ENCODE results near the gene PRKCSH. TPM values are rescaled to one million over a fixed set of nuclear protein-coding genes. Genes with fewer than 3 reads are reported as not detected.

Gene PRKCSH
- total RNA-seq, 1 donor from 2014 or later = 285 TPM

GRCh38 chr19:11434703-11435056 lies 755 bp upstream of the PRKCSH start:
- TF ChIP-seq CTCF (IDR thresholded peaks at IDR 0.05) = no peak
- Histone ChIP-seq H3K9me3 (no peaks in the 10 kb centered on the region), H3K27ac (peak overlapping the region; percentile 87), H3K27me3 (ENCODE audit: low read depth) (no peaks in the 10 kb centered on the region), H3K36me3 (peaks cover 35% of the 10 kb centered on the region), H3K4me3 (peak overlapping the region; percentile 87), H3K4me1 (peaks cover 22% of the 10 kb centered on the region)
- peak; percentile 6 to 23 for ATAC-seq
- intact Hi-C loops (cut with DNase I) = no loop called here
- DNase-seq = no peak

GRCh38 chr19:11435833-11436313 lies 438 bp downstream of the PRKCSH start:
- intact Hi-C loops (cut with DNase I) = no loop called here

GRCh38 chr19:11437955-11438354 lies 2.5 kb downstream of the PRKCSH start:
- intact Hi-C loops (cut with DNase I) = no loop called here
- H3K4me3 ChIP-seq = no peak overlapping the region
- no peaks in the 10 kb centered on the region for H3K9me3 ChIP-seq
- no peak for TF ChIP-seq CTCF (IDR thresholded peaks at IDR 0.05)
- H3K36me3 ChIP-seq = peaks cover 68% of the 10 kb centered on the region
- H3K27ac ChIP-seq = no peak overlapping the region
- ATAC-seq = no peak
- H3K4me1 ChIP-seq = peaks cover 22% of the 10 kb centered on the region
- DNase-seq = no peak
- H3K27me3 ChIP-seq (ENCODE audit: low read depth) = no peaks in the 10 kb centered on the region

More at GRCh38 chr19:11435833-11436313, 438 bp downstream of the PRKCSH start:
- H3K4me1 ChIP-seq = peaks cover 22% of the 10 kb centered on the region
- no peaks in the 10 kb centered on the region for H3K9me3 ChIP-seq
- peak overlapping the region; percentile 87 for H3K27ac ChIP-seq
- no peak for DNase-seq
- H3K27me3 ChIP-seq (ENCODE audit: low read depth) = no peaks in the 10 kb centered on the region
- ATAC-seq = no peak
- H3K4me3 ChIP-seq = peak overlapping the region; percentile 87
- peaks cover 47% of the 10 kb centered on the region for H3K36me3 ChIP-seq
- no peak for TF ChIP-seq CTCF (IDR thresholded peaks at IDR 0.05)

GRCh38 chr19:11444059-11444458 lies 8.6 kb downstream of the PRKCSH start:
- Histone ChIP-seq H3K27ac (no peak overlapping the region), H3K27me3 (ENCODE audit: low read depth) (no peaks in the 10 kb centered on the region), H3K4me3 (no peak overlapping the region), H3K4me1 (no peaks in the 10 kb centered on the region), H3K36me3 (peaks cover 97% of the 10 kb centered on the region), H3K9me3 (no peaks in the 10 kb centered on the region)
- ATAC-seq = no peak
- intact Hi-C loops (cut with DNase I) = no loop called here
- TF ChIP-seq CTCF (IDR thresholded peaks at IDR 0.05) = no peak
- no peak for DNase-seq

- Histone ChIP-seq H3K9me3 (no peaks in the 10 kb centered on the region), H3K27me3 (ENCODE audit: low read depth) (no peaks in the 10 kb centered on the region), H3K36me3 (peaks cover 97% of the 10 kb centered on the region), H3K27ac (no peak overlapping the region), H3K4me3 (no peak overlapping the region), H3K4me1 (no peaks in the 10 kb centered on the region)
- no peak for TF ChIP-seq CTCF (IDR thresholded peaks at IDR 0.05)
- DNase-seq = no peak
- no peak for ATAC-seq
- intact Hi-C loops (cut with DNase I) = no loop called here
Observed at GRCh38 chr19:11445141-11445540, 9.7 kb downstream of the PRKCSH start.

GRCh38 chr19:11446271-11446651 lies 10.8 kb downstream of the PRKCSH start:
- H3K27me3 ChIP-seq (ENCODE audit: low read depth) = no peaks in the 10 kb centered on the region
- peaks cover 95% of the 10 kb centered on the region for H3K36me3 ChIP-seq
- TF ChIP-seq CTCF (IDR thresholded peaks at IDR 0.05) = no peak
- DNase-seq (no peak), ATAC-seq (no peak)
- H3K4me3 ChIP-seq = no peak overlapping the region
- H3K27ac ChIP-seq = no peak overlapping the region
- H3K4me1 ChIP-seq = no peaks in the 10 kb centered on the region
- intact Hi-C loops (cut with DNase I) = no loop called here
- H3K9me3 ChIP-seq = no peaks in the 10 kb centered on the region
